OCI-LY3 (cell line): ENCODE results near the gene THSD7B.

Experiments used
- H2AFZ ChIP-seq: fragments of 200-600, 300-600 bp; shearing (Covaris generic); 2 replicates; pipeline ENCODE4 v1.6.0; 2014; ENCODE audit warnings: antibody characterized with exemption, low read depth, low read length
- H3K27ac ChIP-seq: fragments of 200-600, 300-600 bp; sonication (generic); 2 replicates; pipeline ENCODE4 v1.5.1; 2014; ENCODE audit warnings: mild to moderate bottlenecking, low read length, moderate library complexity, mixed read lengths
- H3K27me3 ChIP-seq: fragments of 200-600, 300-600 bp; sonication (generic); 2 replicates; pipeline ENCODE4 v1.6.1; 2014; ENCODE audit warnings: low read depth, low read length, mixed read lengths
- H3K36me3 ChIP-seq: fragments of 200-600, 300-600 bp; sonication (generic); replicated peaks from 2 replicates; pipeline ENCODE3; 2014; ENCODE audit warnings: low read depth, low read length, mixed read lengths
- H3K4me1 ChIP-seq: fragments of 300-600, 200-600 bp; sonication (generic); 2 replicates; pipeline ENCODE4 v1.6.1; 2014; ENCODE audit warnings: low read length, mixed read lengths
- H3K4me2 ChIP-seq: fragments of 200-600, 300-600 bp; sonication (generic); 2 replicates; pipeline ENCODE4 v1.6.1; 2014; ENCODE audit warnings: low read length, mixed read lengths
- H3K4me3 ChIP-seq: fragments of 300-600, 200-600 bp; sonication (generic); 2 replicates; pipeline ENCODE4 v1.5.1; 2014; ENCODE audit warnings: antibody characterized with exemption, mild to moderate bottlenecking, low read length, moderate library complexity
- H3K79me2 ChIP-seq: fragments of 300-600, 200-600 bp; shearing (Covaris generic); 2 replicates; pipeline ENCODE4 v1.6.1; 2014; ENCODE audit warnings: mild to moderate bottlenecking, low read length, mixed read lengths
- H3K9ac ChIP-seq: fragments of 300-600, 200-600 bp; shearing (Covaris generic); 2 replicates; pipeline ENCODE4 v1.6.0; 2014; ENCODE audit warnings: mild to moderate bottlenecking, low read length, moderate library complexity
- H3K9me3 ChIP-seq: fragments of 200-600, 300-600 bp; shearing (Covaris generic); 2 replicates; pipeline ENCODE4 v1.6.1; 2014; ENCODE audit warnings: low read length, mixed read lengths; ENCODE audit not compliant: insufficient read depth
- H4K20me1 ChIP-seq: fragments of 200-600, 300-600 bp; sonication (generic); 2 replicates; pipeline ENCODE4 v1.6.1; 2016; ENCODE audit warnings: low read length, mixed read lengths; ENCODE audit not compliant: insufficient read depth
- CTCF ChIP-seq: fragments of 200-600, 300-600 bp; sonication (generic); IDR thresholded peaks from 2 replicates; pipeline ENCODE4 v1.5.1; 2014; ENCODE audit warnings: antibody characterized with exemption, low read length, low read depth
- EZH2phosphoT487 ChIP-seq: fragments of 200-600 bp; shearing (Covaris generic); IDR thresholded peaks from 2 replicates; pipeline ENCODE4 v1.6.1; 2018; ENCODE audit warnings: antibody characterized with exemption, mixed run types, low read depth

THSD7B gene

GRCh38 chr2:136956050-136956449, 190.7 kb downstream of the THSD7B start:
- no peaks in the 10 kb centered on the region for H3K27me3 ChIP-seq
- no peaks in the 10 kb centered on the region for H3K79me2 ChIP-seq
- no peak overlapping the region for H3K4me2 ChIP-seq
- H3K27ac ChIP-seq: no peak overlapping the region
- H3K9ac ChIP-seq: no peak overlapping the region
- peaks cover 11% of the 10 kb centered on the region for H3K4me1 ChIP-seq
- TF ChIP-seq EZH2phosphoT487 (no peak), CTCF (no peak)
- no peaks in the 10 kb centered on the region for H4K20me1 ChIP-seq
- H3K9me3 ChIP-seq: no peaks in the 10 kb centered on the region
- H3K4me3 ChIP-seq: no peak overlapping the region
- H2AFZ ChIP-seq: no peak overlapping the region
- H3K36me3 ChIP-seq: no peaks in the 10 kb centered on the region

- peaks cover 11% of the 10 kb centered on the region for H3K4me1 ChIP-seq
- no peaks in the 10 kb centered on the region for H3K27me3 ChIP-seq
- peak overlapping the region; percentile 46; the same call in 1 of the 2 replicates for H2AFZ ChIP-seq
- no peak overlapping the region for H3K4me3 ChIP-seq
- H4K20me1 ChIP-seq: no peaks in the 10 kb centered on the region
- H3K9ac ChIP-seq: no peak overlapping the region
- no peak overlapping the region for H3K27ac ChIP-seq
- H3K4me2 ChIP-seq: no peak overlapping the region
- no peaks in the 10 kb centered on the region for H3K9me3 ChIP-seq
- no peaks in the 10 kb centered on the region for H3K79me2 ChIP-seq
- no peaks in the 10 kb centered on the region for H3K36me3 ChIP-seq
- no peak for TF ChIP-seq EZH2phosphoT487
- no peak for TF ChIP-seq CTCF
Observed at GRCh38 chr2:136957044-136957443, 191.7 kb downstream of the THSD7B start.

- no peaks in the 10 kb centered on the region for H3K36me3 ChIP-seq
- H3K4me3 ChIP-seq: no peak overlapping the region
- peaks cover 11% of the 10 kb centered on the region for H3K4me1 ChIP-seq
- H3K9ac ChIP-seq: no peak overlapping the region
- no peaks in the 10 kb centered on the region for H3K27me3 ChIP-seq
- H3K9me3 ChIP-seq: no peaks in the 10 kb centered on the region
- H3K27ac ChIP-seq: no peak overlapping the region
- H3K4me2 ChIP-seq: no peak overlapping the region
- H4K20me1 ChIP-seq: no peaks in the 10 kb centered on the region
- TF ChIP-seq CTCF (no peak), EZH2phosphoT487 (no peak)
- H2AFZ ChIP-seq: no peak overlapping the region
- H3K79me2 ChIP-seq: no peaks in the 10 kb centered on the region
Observed at GRCh38 chr2:136962105-136962725, 196.9 kb downstream of the THSD7B start.

GRCh38 chr2:136966485-136966884, 201.1 kb downstream of the THSD7B start:
- H3K9me3 ChIP-seq: no peaks in the 10 kb centered on the region
- H3K4me3 ChIP-seq: no peak overlapping the region
- no peak overlapping the region for H3K27ac ChIP-seq
- H3K27me3 ChIP-seq: no peaks in the 10 kb centered on the region
- H3K4me2 ChIP-seq: no peak overlapping the region
- no peak for TF ChIP-seq CTCF
- no peak for TF ChIP-seq EZH2phosphoT487
- H2AFZ ChIP-seq: no peak overlapping the region
- no peaks in the 10 kb centered on the region for H3K79me2 ChIP-seq
- no peaks in the 10 kb centered on the region for H3K4me1 ChIP-seq
- H4K20me1 ChIP-seq: no peaks in the 10 kb centered on the region
- H3K36me3 ChIP-seq: no peaks in the 10 kb centered on the region
- H3K9ac ChIP-seq: no peak overlapping the region
